Astrocyte of the cerebellum (primary cell): Measurements from ENCODE around the gene PLCG1.

Source experiments
- DNase-seq: peaks from one replicate; pipeline ENCODE4 v3.0.0-alpha.2; 2011; ENCODE audit warnings: low read depth
- H3K4me3 ChIP-seq: 2 replicates; pipeline ENCODE4 v1.5.1; 2011; ENCODE audit warnings: mild to moderate bottlenecking, low read depth, low read length, moderate library complexity
- CTCF ChIP-seq: IDR thresholded peaks from 2 replicates; pipeline ENCODE4 v1.5.1; 2012; ENCODE audit warnings: low read length, low read depth, moderate library complexity, mild to moderate bottlenecking; ENCODE audit errors: missing control alignments
- in situ Hi-C: cut with HindIII; loops from 2 replicates; pipeline ENCODE4 v1.10.0; 2017; ENCODE audit warnings: low sequenced_read_pairs

The PLCG1 gene

GRCh38 chr20:41161886-41162285 is 24.5 kb downstream of the PLCG1 start:
- DNase-seq: no peak
- in situ Hi-C loops: no loop called here
- H3K4me3 ChIP-seq: no peak overlapping the region
- no peak for TF ChIP-seq CTCF

GRCh38 chr20:41162396-41162795 is 25.1 kb downstream of the PLCG1 start:
- TF ChIP-seq CTCF: no peak
- no peak for DNase-seq
- no peak overlapping the region for H3K4me3 ChIP-seq
- in situ Hi-C loops: no loop called here

GRCh38 chr20:41163821-41164220 is 26.5 kb downstream of the PLCG1 start:
- TF ChIP-seq CTCF: no peak
- in situ Hi-C loops: no loop called here
- H3K4me3 ChIP-seq: no peak overlapping the region
- no peak for DNase-seq

GRCh38 chr20:41165001-41165882 is 27.9 kb downstream of the PLCG1 start:
- in situ Hi-C loops: no loop called here
- H3K4me3 ChIP-seq: no peak overlapping the region
- no peak for TF ChIP-seq CTCF
- DNase-seq: no peak

- H3K4me3 ChIP-seq: no peak overlapping the region
- no peak for TF ChIP-seq CTCF
- no peak for DNase-seq
- in situ Hi-C loops: no loop called here
These were observed 29.1 kb downstream of the PLCG1 start for GRCh38 chr20:41166201-41167117.

GRCh38 chr20:41167118-41167470 is 29.8 kb downstream of the PLCG1 start:
- DNase-seq: no peak
- no peak overlapping the region for H3K4me3 ChIP-seq
- in situ Hi-C loops: no loop called here
- TF ChIP-seq CTCF: no peak
